WTC11 (cell line): ENCODE results near the gene GPR155. TPM values are rescaled to one million over a fixed set of nuclear protein-coding genes. Genes with fewer than 3 reads are reported as not detected.
"Not testable (repeated sequence)": the region's sequence is repeated elsewhere in the genome, so short reads cannot be mapped to it uniquely, and the experiment has no call there.

Source experiments
- ATAC-seq: fragments of 200-7000 bp; cut with Tn5 transposase; 2 replicates; pipeline ENCODE4 v1.10.0; 2021; ENCODE audit warnings: mild to moderate bottlenecking, moderate library complexity
- CTCF ChIA-PET: fragments of 300-600 bp; sonication (Branson Sonifier 250); formaldehyde crosslinking; loops from one replicate; lab custom pipeline; 2021; ENCODE audit warnings: antibody characterized with exemption; lab: Charles Lee
- POLR2A ChIA-PET: fragments of 350-600 bp; sonication (Branson Sonifier 250); formaldehyde crosslinking; loops from one replicate; lab custom pipeline; 2021; ENCODE audit warnings: antibody characterized with exemption; lab: Charles Lee
- DNase-seq: peaks from one replicate; pipeline ENCODE4 v3.0.0; 2021; ENCODE audit warnings: low spot score
- H3K27ac Mint-ChIP-seq: 2 replicates; pipeline ENCODE4 v1.8.0; 2021; ENCODE audit warnings: mixed read lengths
- H3K27me3 Mint-ChIP-seq: 2 replicates; pipeline ENCODE4 v1.8.0; 2021; ENCODE audit warnings: low read depth, mild to moderate bottlenecking, moderate library complexity, mixed read lengths
- H3K36me3 Mint-ChIP-seq: 2 replicates; pipeline ENCODE4 v1.8.0; 2021; ENCODE audit warnings: mixed read lengths
- H3K4me1 Mint-ChIP-seq: 2 replicates; pipeline ENCODE4 v1.8.0; 2022; ENCODE audit warnings: mixed read lengths
- H3K4me3 Mint-ChIP-seq: 2 replicates; pipeline ENCODE4 v1.8.0; 2021; ENCODE audit warnings: mild to moderate bottlenecking, moderate library complexity, mixed read lengths
- H3K9me3 Mint-ChIP-seq: 2 replicates; pipeline ENCODE4 v1.8.0; 2021; ENCODE audit warnings: mixed read lengths
- ATF1 ChIP-seq: sonication (generic); formaldehyde crosslinking; IDR thresholded peaks from 2 replicates; pipeline ENCODE4 v1.8.1; 2023; ENCODE audit warnings: mild to moderate bottlenecking, moderate library complexity, missing genetic modification reagents
- E2F1 ChIP-seq: sonication (generic); formaldehyde crosslinking; IDR thresholded peaks from 2 replicates; pipeline ENCODE4 v1.8.0; 2022; ENCODE audit warnings: mild to moderate bottlenecking, missing genetic modification reagents
- FOXK1 ChIP-seq: sonication (generic); formaldehyde crosslinking; IDR thresholded peaks from 2 replicates; pipeline ENCODE4 v1.8.0; 2022; ENCODE audit warnings: mild to moderate bottlenecking, moderate library complexity, missing genetic modification reagents
- NR3C1 ChIP-seq: sonication (generic); formaldehyde crosslinking; conservative IDR thresholded peaks from 2 replicates; pipeline ENCODE4 v1.8.1; 2023; ENCODE audit warnings: low read depth, mild to moderate bottlenecking, missing genetic modification reagents
- SMAD4 ChIP-seq: sonication (generic); formaldehyde crosslinking; IDR thresholded peaks from 2 replicates; pipeline ENCODE4 v1.8.0; 2022; ENCODE audit warnings: mild to moderate bottlenecking, missing genetic modification reagents
- ZNF219 ChIP-seq: sonication (generic); formaldehyde crosslinking; IDR thresholded peaks from 2 replicates; pipeline ENCODE4 v1.8.0; 2023; ENCODE audit warnings: missing genetic modification reagents, mild to moderate bottlenecking, borderline replicate concordance
- total RNA-seq: library from RNA; stranded (reverse); gene quantifications from 3 replicates; pipeline ENCODE4 v1.2.3, GENCODE V29; 2021
- TF ChIP-seq, protein P1 (sequence below): sonication (generic); formaldehyde crosslinking; IDR thresholded peaks from 2 replicates; pipeline ENCODE4 v1.8.0; 2022; ENCODE audit warnings: missing genetic modification reagents
- TF ChIP-seq, protein P2 (sequence below): sonication (generic); formaldehyde crosslinking; IDR thresholded peaks from 2 replicates; pipeline ENCODE4 v1.8.1; 2023; ENCODE audit warnings: mild to moderate bottlenecking, moderate library complexity, missing genetic modification reagents
- TF ChIP-seq, protein P3 (sequence below): sonication (generic); formaldehyde crosslinking; IDR thresholded peaks from 2 replicates; pipeline ENCODE4 v1.8.1; 2023; ENCODE audit warnings: mild to moderate bottlenecking, missing genetic modification reagents, borderline replicate concordance

The GPR155 gene
- total RNA-seq, 1 experiment from 2014 or later = 0.74 TPM

GRCh38 chr2:174395284-174395968 is 91.4 kb downstream of the GPR155 start, which contains the start of gene SCRN3 (continued):
- TF ChIP-seq, protein P1, sequence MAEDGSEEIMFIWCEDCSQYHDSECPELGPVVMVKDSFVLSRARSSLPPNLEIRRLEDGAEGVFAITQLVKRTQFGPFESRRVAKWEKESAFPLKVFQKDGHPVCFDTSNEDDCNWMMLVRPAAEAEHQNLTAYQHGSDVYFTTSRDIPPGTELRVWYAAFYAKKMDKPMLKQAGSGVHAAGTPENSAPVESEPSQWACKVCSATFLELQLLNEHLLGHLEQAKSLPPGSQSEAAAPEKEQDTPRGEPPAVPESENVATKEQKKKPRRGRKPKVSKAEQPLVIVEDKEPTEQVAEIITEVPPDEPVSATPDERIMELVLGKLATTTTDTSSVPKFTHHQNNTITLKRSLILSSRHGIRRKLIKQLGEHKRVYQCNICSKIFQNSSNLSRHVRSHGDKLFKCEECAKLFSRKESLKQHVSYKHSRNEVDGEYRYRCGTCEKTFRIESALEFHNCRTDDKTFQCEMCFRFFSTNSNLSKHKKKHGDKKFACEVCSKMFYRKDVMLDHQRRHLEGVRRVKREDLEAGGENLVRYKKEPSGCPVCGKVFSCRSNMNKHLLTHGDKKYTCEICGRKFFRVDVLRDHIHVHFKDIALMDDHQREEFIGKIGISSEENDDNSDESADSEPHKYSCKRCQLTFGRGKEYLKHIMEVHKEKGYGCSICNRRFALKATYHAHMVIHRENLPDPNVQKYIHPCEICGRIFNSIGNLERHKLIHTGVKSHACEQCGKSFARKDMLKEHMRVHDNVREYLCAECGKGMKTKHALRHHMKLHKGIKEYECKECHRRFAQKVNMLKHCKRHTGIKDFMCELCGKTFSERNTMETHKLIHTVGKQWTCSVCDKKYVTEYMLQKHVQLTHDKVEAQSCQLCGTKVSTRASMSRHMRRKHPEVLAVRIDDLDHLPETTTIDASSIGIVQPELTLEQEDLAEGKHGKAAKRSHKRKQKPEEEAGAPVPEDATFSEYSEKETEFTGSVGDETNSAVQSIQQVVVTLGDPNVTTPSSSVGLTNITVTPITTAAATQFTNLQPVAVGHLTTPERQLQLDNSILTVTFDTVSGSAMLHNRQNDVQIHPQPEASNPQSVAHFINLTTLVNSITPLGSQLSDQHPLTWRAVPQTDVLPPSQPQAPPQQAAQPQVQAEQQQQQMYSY = peak; percentile 27; the same call in 1 of the 2 replicates
- no peak for TF ChIP-seq SMAD4 (CRISPR knock-in tag)
- TF ChIP-seq E2F1 = no peak
- TF ChIP-seq ATF1 (CRISPR knock-in tag) = no peak
- TF ChIP-seq FOXK1 = peak; percentile 99
- TF ChIP-seq ZNF219 (CRISPR knock-in tag) = no peak

GRCh38 chr2:174392706-174393105 is 94.1 kb downstream of the GPR155 start:
- peaks cover 4% of the 10 kb centered on the region; the same call in 1 of the 2 replicates for H3K36me3 Mint-ChIP-seq
- ATAC-seq (no peak), DNase-seq (no peak)
- no peak overlapping the region for H3K27ac Mint-ChIP-seq
- POLR2A ChIA-PET = no interaction called here
- no peaks in the 10 kb centered on the region for H3K9me3 Mint-ChIP-seq
- CTCF ChIA-PET = no interaction called here
- no peak overlapping the region for H3K4me3 Mint-ChIP-seq
- peaks cover 11% of the 10 kb centered on the region for H3K4me1 Mint-ChIP-seq
- no peaks in the 10 kb centered on the region for H3K27me3 Mint-ChIP-seq
- TF ChIP-seq, protein P2, sequence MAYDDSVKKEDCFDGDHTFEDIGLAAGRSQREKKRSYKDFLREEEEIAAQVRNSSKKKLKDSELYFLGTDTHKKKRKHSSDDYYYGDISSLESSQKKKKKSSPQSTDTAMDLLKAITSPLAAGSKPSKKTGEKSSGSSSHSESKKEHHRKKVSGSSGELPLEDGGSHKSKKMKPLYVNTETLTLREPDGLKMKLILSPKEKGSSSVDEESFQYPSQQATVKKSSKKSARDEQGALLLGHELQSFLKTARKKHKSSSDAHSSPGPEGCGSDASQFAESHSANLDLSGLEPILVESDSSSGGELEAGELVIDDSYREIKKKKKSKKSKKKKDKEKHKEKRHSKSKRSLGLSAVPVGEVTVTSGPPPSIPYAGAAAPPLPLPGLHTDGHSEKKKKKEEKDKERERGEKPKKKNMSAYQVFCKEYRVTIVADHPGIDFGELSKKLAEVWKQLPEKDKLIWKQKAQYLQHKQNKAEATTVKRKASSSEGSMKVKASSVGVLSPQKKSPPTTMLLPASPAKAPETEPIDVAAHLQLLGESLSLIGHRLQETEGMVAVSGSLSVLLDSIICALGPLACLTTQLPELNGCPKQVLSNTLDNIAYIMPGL (CRISPR knock-in tag) = no peak
- TF ChIP-seq, protein P3, sequence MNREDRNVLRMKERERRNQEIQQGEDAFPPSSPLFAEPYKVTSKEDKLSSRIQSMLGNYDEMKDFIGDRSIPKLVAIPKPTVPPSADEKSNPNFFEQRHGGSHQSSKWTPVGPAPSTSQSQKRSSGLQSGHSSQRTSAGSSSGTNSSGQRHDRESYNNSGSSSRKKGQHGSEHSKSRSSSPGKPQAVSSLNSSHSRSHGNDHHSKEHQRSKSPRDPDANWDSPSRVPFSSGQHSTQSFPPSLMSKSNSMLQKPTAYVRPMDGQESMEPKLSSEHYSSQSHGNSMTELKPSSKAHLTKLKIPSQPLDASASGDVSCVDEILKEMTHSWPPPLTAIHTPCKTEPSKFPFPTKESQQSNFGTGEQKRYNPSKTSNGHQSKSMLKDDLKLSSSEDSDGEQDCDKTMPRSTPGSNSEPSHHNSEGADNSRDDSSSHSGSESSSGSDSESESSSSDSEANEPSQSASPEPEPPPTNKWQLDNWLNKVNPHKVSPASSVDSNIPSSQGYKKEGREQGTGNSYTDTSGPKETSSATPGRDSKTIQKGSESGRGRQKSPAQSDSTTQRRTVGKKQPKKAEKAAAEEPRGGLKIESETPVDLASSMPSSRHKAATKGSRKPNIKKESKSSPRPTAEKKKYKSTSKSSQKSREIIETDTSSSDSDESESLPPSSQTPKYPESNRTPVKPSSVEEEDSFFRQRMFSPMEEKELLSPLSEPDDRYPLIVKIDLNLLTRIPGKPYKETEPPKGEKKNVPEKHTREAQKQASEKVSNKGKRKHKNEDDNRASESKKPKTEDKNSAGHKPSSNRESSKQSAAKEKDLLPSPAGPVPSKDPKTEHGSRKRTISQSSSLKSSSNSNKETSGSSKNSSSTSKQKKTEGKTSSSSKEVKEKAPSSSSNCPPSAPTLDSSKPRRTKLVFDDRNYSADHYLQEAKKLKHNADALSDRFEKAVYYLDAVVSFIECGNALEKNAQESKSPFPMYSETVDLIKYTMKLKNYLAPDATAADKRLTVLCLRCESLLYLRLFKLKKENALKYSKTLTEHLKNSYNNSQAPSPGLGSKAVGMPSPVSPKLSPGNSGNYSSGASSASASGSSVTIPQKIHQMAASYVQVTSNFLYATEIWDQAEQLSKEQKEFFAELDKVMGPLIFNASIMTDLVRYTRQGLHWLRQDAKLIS (CRISPR knock-in tag) = no peak
- no peak for TF ChIP-seq NR3C1 (CRISPR knock-in tag)

DNA sequence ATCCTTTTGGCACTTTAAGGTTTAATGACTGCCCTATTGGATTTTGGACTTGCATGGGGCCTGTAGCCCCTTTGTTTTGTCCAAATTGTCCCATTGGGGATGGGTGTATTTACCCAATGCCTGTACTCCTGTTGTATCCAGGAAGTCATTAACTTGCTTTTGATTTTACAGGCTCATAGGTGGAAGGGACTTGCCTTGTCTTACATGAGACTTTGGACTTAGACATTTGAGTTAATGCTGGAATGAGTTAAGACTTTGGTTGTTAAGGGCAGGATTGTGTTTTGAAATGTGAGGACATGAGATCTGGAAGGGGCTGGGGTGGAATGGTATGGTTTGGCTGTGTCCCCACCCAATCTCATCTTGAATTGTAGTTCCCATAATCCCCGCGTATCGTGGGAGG is 96.5 kb downstream of the GPR155 start:
- POLR2A ChIA-PET, H3K27me3 Mint-ChIP-seq, H3K4me3 Mint-ChIP-seq, H3K9me3 Mint-ChIP-seq, H3K27ac Mint-ChIP-seq, CTCF ChIA-PET, ATAC-seq, DNase-seq, H3K36me3 Mint-ChIP-seq: not testable (repeated sequence)
- peaks cover 11% of the 10 kb centered on the region for H3K4me1 Mint-ChIP-seq
